Adrenal gland (tissue), 5 donors: ENCODE data around the gene KLHL25.

Experiments
- CTCF ChIP-seq, 6 experiments: fragments of 450-650 bp in 4 of 6; fragments of 200-600 bp in 2 of 6; sonication (generic) in 1 of 6; IDR thresholded peaks; 1 replicate in 5 of 6; 2 replicates in 1 of 6; pipeline versions ENCODE4 v1.5.1 to v1.8.0; 2016 to 2021; ENCODE audit warnings: antibody characterized with exemption in 6 of 6, mild to moderate bottlenecking in 2 of 6, moderate library complexity in 1 of 6
- POLR2A ChIP-seq, 2 donors: fragments of 450-650 bp; IDR thresholded peaks; one replicate each; pipeline ENCODE4 v1.6.1; 2017; ENCODE audit warnings: antibody characterized with exemption in 2 of 2, mild to moderate bottlenecking in 2 of 2, moderate library complexity in 1 of 2
- donor health status: DM: no; HTN: no; CAD: no.

GRCh38 chr15:85741021-85741421 is 53.7 kb downstream of the KLHL25 start:
- TF ChIP-seq CTCF (IDR thresholded peaks at IDR 0.05) (no peak), POLR2A (IDR thresholded peaks at IDR 0.05) (no peak)
